ENCODE results near the gene B9D1. TPM values are rescaled to one million over a fixed set of nuclear protein-coding genes. Genes with fewer than 3 reads are reported as not detected.

The B9D1 gene
- total RNA-seq, 1 donor, result 21.0 TPM

DNA sequence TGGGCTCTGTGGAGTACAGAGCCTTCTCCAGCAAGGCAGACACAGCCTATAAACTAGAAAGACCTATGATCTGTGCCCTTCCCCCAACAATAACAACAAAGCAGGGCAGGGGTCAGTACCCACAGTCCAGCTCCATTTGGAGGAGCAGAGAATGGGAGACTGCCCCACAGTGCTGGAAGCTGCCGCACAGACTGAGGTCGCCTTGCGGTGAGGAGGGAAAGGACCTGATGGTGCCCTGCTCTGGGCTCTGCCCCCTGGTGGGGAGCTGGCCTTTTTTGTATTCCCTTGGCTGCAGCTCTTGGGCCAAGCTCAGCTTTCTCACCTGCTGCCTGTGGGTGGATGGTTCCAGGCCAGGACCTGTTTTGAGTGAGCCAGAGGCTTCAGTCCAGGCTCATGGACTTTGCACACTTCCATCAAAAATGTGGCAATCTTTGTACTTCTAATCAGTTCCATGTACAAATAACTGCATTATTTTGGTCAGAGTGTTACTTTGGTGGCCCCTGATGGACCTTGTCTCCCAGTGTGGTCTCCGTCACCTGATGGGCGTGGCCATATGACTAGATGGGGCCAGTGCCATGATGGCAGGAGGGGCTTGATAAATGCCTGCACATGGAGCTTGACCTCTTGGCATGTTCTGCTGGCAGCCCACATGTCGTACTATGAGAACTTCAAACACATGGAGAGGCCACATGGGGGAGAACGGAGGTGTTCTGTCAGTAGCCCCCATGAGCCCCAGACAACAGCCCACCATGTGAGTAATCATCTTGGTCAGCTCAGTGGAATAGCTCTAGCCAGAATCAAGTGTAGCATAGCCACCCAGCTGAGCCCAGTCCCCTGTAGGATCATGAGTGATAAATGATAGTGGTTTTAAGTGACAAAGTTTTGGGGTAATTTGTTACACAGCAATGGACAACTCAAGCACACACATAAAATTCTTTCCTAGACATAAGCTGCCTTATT lies 24.2 kb downstream of the B9D1 start:
- Histone ChIP-seq H3K79me2 (ENCODE audit: insufficient read depth, low read length) (no peaks in the 10 kb centered on the region), H3K4me3 (ENCODE audit: insufficient read depth, low read length) (no peak overlapping the region), H4K20me1 (ENCODE audit: insufficient read depth, low read length) (no peaks in the 10 kb centered on the region), H3K36me3 (ENCODE audit: insufficient read depth, low read length) (peaks cover 23% of the 10 kb centered on the region), H3K27me3 (ENCODE audit: insufficient read depth, low read length) (no peaks in the 10 kb centered on the region), H2AFZ (ENCODE audit: low read length) (no peak overlapping the region), H3K9me3 (ENCODE audit: low read depth, low read length) (no peaks in the 10 kb centered on the region), H3K4me2 (ENCODE audit: insufficient read depth, low read length) (no peak overlapping the region), H3K4me1 (ENCODE audit: insufficient read depth, low read length) (peaks cover 13% of the 10 kb centered on the region), H3K27ac (ENCODE audit: low read depth, low read length) (no peak overlapping the region)
- DNase-seq (ENCODE audit: insufficient read length, low spot score, missing footprints), result peak; percentile 95
- TF ChIP-seq, protein P1, sequence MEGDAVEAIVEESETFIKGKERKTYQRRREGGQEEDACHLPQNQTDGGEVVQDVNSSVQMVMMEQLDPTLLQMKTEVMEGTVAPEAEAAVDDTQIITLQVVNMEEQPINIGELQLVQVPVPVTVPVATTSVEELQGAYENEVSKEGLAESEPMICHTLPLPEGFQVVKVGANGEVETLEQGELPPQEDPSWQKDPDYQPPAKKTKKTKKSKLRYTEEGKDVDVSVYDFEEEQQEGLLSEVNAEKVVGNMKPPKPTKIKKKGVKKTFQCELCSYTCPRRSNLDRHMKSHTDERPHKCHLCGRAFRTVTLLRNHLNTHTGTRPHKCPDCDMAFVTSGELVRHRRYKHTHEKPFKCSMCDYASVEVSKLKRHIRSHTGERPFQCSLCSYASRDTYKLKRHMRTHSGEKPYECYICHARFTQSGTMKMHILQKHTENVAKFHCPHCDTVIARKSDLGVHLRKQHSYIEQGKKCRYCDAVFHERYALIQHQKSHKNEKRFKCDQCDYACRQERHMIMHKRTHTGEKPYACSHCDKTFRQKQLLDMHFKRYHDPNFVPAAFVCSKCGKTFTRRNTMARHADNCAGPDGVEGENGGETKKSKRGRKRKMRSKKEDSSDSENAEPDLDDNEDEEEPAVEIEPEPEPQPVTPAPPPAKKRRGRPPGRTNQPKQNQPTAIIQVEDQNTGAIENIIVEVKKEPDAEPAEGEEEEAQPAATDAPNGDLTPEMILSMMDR (IDR thresholded peaks at IDR 0.05; ENCODE audit: extremely low read depth, low read depth, low read length), result peak; percentile 57

DNA sequence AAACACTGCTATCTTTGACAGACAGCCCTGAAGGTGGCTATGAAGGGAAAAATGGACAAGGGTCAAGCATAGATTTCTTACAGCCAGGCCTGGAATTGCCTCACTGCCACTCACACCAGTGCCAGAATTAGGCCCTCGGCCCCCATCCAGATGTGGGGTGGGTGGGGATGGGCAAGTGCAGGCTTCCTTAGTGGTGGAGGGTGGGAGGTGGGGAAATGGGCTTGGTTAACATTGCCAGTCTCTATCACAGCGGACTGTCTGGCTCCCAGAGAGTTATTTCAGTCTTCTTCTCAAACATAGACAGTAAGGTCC lies 24.9 kb downstream of the B9D1 start:
- H3K4me3 ChIP-seq (ENCODE audit: insufficient read depth, low read length), result no peak overlapping the region
- H3K4me2 ChIP-seq (ENCODE audit: insufficient read depth, low read length), result no peak overlapping the region
- H3K27me3 ChIP-seq (ENCODE audit: insufficient read depth, low read length), result no peaks in the 10 kb centered on the region
- no peak for DNase-seq (ENCODE audit: insufficient read length, low spot score, missing footprints)
- H3K27ac ChIP-seq (ENCODE audit: low read depth, low read length), result no peak overlapping the region
- TF ChIP-seq, protein P1 (IDR thresholded peaks at IDR 0.05; ENCODE audit: extremely low read depth, low read depth, low read length), result no peak
- H3K4me1 ChIP-seq (ENCODE audit: insufficient read depth, low read length), result peaks cover 13% of the 10 kb centered on the region
- H3K9me3 ChIP-seq (ENCODE audit: low read depth, low read length), result no peaks in the 10 kb centered on the region
- no peaks in the 10 kb centered on the region for H4K20me1 ChIP-seq (ENCODE audit: insufficient read depth, low read length)
- H3K36me3 ChIP-seq (ENCODE audit: insufficient read depth, low read length), result peaks cover 23% of the 10 kb centered on the region
- H3K79me2 ChIP-seq (ENCODE audit: insufficient read depth, low read length), result no peaks in the 10 kb centered on the region
- H2AFZ ChIP-seq (ENCODE audit: low read length), result no peak overlapping the region

DNA sequence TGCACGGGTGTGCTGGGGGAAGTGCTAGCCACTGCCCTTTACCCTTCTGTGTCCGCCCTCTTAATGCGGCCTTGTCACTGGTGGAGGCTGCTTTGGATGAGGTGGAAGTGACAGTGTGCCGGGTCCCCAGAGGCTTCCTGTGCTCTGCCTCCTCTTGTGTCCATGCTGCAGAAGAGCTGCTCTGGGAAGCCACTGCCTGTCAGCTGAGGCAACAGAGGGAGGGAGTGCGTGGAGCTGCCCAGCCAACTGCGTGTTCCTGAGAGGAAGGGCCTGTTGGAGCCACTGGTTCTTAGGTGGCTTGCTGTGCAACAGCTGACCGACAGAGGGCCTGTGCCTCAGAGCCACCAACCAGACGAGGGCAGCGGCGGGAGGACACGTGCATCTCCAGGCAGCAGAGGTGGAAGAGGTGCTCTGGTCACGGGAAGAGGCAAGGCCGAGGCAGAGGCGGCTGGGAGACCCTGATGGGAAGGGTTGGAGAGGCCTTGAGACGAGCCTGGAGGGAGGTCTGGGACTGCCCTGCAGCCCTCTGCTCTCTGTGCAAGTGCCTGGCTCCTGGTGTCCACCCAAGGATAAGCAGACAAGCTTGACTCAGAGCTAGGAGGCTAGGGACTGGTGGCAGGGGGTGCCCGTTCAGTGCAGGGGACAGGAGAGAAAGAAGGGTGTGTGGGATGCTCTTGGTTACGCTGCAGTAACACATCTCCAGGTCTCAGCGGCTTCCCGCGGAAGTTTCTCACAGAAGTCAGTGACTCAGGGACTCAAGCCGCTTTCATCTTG lies 25.4 kb downstream of the B9D1 start:
- peaks cover 23% of the 10 kb centered on the region for H3K36me3 ChIP-seq (ENCODE audit: insufficient read depth, low read length)
- H3K9me3 ChIP-seq (ENCODE audit: low read depth, low read length), result no peaks in the 10 kb centered on the region
- peaks cover 9% of the 10 kb centered on the region for H3K4me1 ChIP-seq (ENCODE audit: insufficient read depth, low read length)
- no peak overlapping the region for H2AFZ ChIP-seq (ENCODE audit: low read length)
- no peak overlapping the region for H3K4me2 ChIP-seq (ENCODE audit: insufficient read depth, low read length)
- H3K27me3 ChIP-seq (ENCODE audit: insufficient read depth, low read length), result no peaks in the 10 kb centered on the region
- DNase-seq (ENCODE audit: insufficient read length, low spot score, missing footprints), result peak; percentile 41
- no peak overlapping the region for H3K4me3 ChIP-seq (ENCODE audit: insufficient read depth, low read length)
- no peak overlapping the region for H3K27ac ChIP-seq (ENCODE audit: low read depth, low read length)
- no peaks in the 10 kb centered on the region for H3K79me2 ChIP-seq (ENCODE audit: insufficient read depth, low read length)
- H4K20me1 ChIP-seq (ENCODE audit: insufficient read depth, low read length), result no peaks in the 10 kb centered on the region
- TF ChIP-seq, protein P1 (IDR thresholded peaks at IDR 0.05; ENCODE audit: extremely low read depth, low read depth, low read length), result no peak
